Trophoblast cell (in vitro differentiated cells and primary cell): ENCODE measurements around the gene SUPV3L1.

Experiments used
- DNase-seq, 2 donors: peaks; one replicate each; pipeline ENCODE4 v3.0.0-alpha.2; 2016
- H2AFZ ChIP-seq: 2 replicates; pipeline ENCODE4 v1.6.1; 2013; ENCODE audit warnings: low read length, moderate library complexity, mild to moderate bottlenecking; ENCODE audit not compliant: insufficient read depth, poor library complexity
- H2AK5ac ChIP-seq: 2 replicates; pipeline ENCODE4 v1.6.1; 2013; ENCODE audit warnings: mild to moderate bottlenecking, low read length
- H2BK120ac ChIP-seq: 2 replicates; pipeline ENCODE4 v1.6.1; 2013; ENCODE audit warnings: low read length, mild to moderate bottlenecking, moderate library complexity; ENCODE audit not compliant: insufficient read depth, poor library complexity
- H2BK12ac ChIP-seq: 2 replicates; pipeline ENCODE4 v1.6.1; 2013; ENCODE audit warnings: mild to moderate bottlenecking, low read length, moderate library complexity
- H2BK5ac ChIP-seq: 2 replicates; pipeline ENCODE4 v1.6.1; 2013; ENCODE audit warnings: low read length, low read depth, moderate library complexity, mild to moderate bottlenecking; ENCODE audit not compliant: poor library complexity
- H3K14ac ChIP-seq: 2 replicates; pipeline ENCODE4 v1.6.1; 2013; ENCODE audit warnings: mild to moderate bottlenecking, low read length
- H3K18ac ChIP-seq: 2 replicates; pipeline ENCODE4 v1.6.1; 2013; ENCODE audit warnings: mild to moderate bottlenecking, low read length
- H3K23ac ChIP-seq: 2 replicates; pipeline ENCODE4 v1.6.1; 2013; ENCODE audit warnings: low read length
- H3K27ac ChIP-seq: 2 replicates; pipeline ENCODE4 v1.5.1; 2013; ENCODE audit warnings: low read depth, mild to moderate bottlenecking, inconsistent platforms, low read length, moderate library complexity
- H3K27me3 ChIP-seq: 2 replicates; pipeline ENCODE4 v1.6.1; 2013; ENCODE audit warnings: inconsistent platforms, mild to moderate bottlenecking, low read length, moderate library complexity; ENCODE audit not compliant: insufficient read depth
- H3K36me3 ChIP-seq, 2 experiments: 1 replicate in 1 of 2; 2 replicates in 1 of 2; pipeline ENCODE4 v1.6.1; 2013; ENCODE audit warnings: low read length in 2 of 2, mild to moderate bottlenecking in 2 of 2, moderate library complexity in 1 of 2; ENCODE audit not compliant: insufficient read depth in 2 of 2, control insufficient read depth in 1 of 2
- H3K4ac ChIP-seq: 2 replicates; pipeline ENCODE4 v1.6.1; 2013; ENCODE audit warnings: low read depth, mild to moderate bottlenecking, low read length, moderate library complexity
- H3K4me1 ChIP-seq, 2 experiments: 1 replicate in 1 of 2; 2 replicates in 1 of 2; pipeline ENCODE4 v1.6.1; 2013; ENCODE audit warnings: low read length in 2 of 2, mild to moderate bottlenecking in 2 of 2, moderate library complexity in 1 of 2; ENCODE audit not compliant: insufficient read depth in 2 of 2, control insufficient read depth in 1 of 2
- H3K4me2 ChIP-seq: 2 replicates; pipeline ENCODE4 v1.6.1; 2013; ENCODE audit warnings: inconsistent platforms, mild to moderate bottlenecking, low read length, moderate library complexity
- H3K4me3 ChIP-seq: 2 replicates; pipeline ENCODE4 v1.5.1; 2013; ENCODE audit warnings: mild to moderate bottlenecking, low read depth, low read length, inconsistent platforms
- H3K79me1 ChIP-seq: one replicate; pipeline ENCODE4 v1.6.1; 2013; ENCODE audit warnings: low read length
- H3K79me2 ChIP-seq: 2 replicates; pipeline ENCODE4 v1.6.1; 2013; ENCODE audit warnings: low read length, mild to moderate bottlenecking; ENCODE audit not compliant: control insufficient read depth, insufficient read depth, poor library complexity
- H3K9ac ChIP-seq: 2 replicates; pipeline ENCODE4 v1.6.1; 2013; ENCODE audit warnings: mild to moderate bottlenecking, low read length
- H3K9me3 ChIP-seq: 2 replicates; pipeline ENCODE4 v1.6.1; 2013; ENCODE audit warnings: low read depth, mild to moderate bottlenecking, control low read depth, inconsistent platforms, low read length; ENCODE audit not compliant: insufficient read depth
- H4K12ac ChIP-seq: 2 replicates; pipeline ENCODE4 v1.6.1; 2013; ENCODE audit warnings: low read depth, mild to moderate bottlenecking, low read length, moderate library complexity
- H4K8ac ChIP-seq: 2 replicates; pipeline ENCODE4 v1.6.1; 2013; ENCODE audit warnings: low read depth, mild to moderate bottlenecking, low read length, moderate library complexity
- H4K91ac ChIP-seq: one replicate; pipeline ENCODE4 v1.6.1; 2013; ENCODE audit warnings: low read depth, mild to moderate bottlenecking, low read length, moderate library complexity
- WGBS: extraction: QIAGEN DNeasy Blood & Tissue Kit; methylation state at CpG from one replicate; pipeline ENCODE4 v1.1.7; 2013; ENCODE audit warnings: missing lambda C conversion rate; ENCODE audit not compliant: insufficient read length, insufficient coverage; ENCODE audit errors: extremely low coverage; 5-methylcytosine and 5-hydroxymethylcytosine counted together

SUPV3L1 gene

DNA sequence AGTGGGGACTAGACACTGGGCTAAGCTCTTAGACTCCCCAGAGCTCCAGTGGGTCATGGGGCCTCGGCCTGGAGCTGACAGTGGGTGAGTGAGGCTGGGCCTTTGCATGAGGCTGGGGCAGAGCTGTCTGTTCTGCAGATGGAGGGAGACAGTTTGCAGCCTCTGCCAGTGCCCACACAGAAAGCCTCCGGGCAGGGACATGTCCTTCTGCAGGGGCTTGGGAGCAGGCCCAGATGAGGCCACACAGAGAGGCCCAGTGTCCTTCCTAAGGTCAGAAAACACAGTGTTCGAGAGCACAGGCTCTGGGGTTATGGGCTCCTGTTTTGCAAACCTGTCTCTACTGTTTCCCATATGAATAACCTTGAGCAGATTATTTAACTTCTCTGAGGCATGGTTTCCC is 73.1 kb downstream of the SUPV3L1 start:
- Histone ChIP-seq H2BK5ac (no peak overlapping the region), H4K91ac (no peak overlapping the region), H2AK5ac (no peak overlapping the region), H4K8ac (no peak overlapping the region), H2BK12ac (no peak overlapping the region), H3K23ac (no peak overlapping the region), H4K12ac (no peak overlapping the region), H3K14ac (no peak overlapping the region), H3K27ac (no peak overlapping the region), H3K9ac (no peak overlapping the region), H3K4ac (no peak overlapping the region), H2AFZ (no peak overlapping the region), H3K79me2 (no peaks in the 10 kb centered on the region), H3K4me3 (no peak overlapping the region), H2BK120ac (no peak overlapping the region), H3K18ac (no peak overlapping the region), H3K9me3 (no peaks in the 10 kb centered on the region), H3K4me2 (no peak overlapping the region), H3K4me1 (no peaks in the 10 kb centered on the region), H3K36me3 (no peaks in the 10 kb centered on the region), H3K79me1 (no peaks in the 10 kb centered on the region), H3K27me3 (no peaks in the 10 kb centered on the region)
- no CpG with 5 or more reads among the region's 3 CpGs for WGBS
- DNase-seq, result no peak

DNA sequence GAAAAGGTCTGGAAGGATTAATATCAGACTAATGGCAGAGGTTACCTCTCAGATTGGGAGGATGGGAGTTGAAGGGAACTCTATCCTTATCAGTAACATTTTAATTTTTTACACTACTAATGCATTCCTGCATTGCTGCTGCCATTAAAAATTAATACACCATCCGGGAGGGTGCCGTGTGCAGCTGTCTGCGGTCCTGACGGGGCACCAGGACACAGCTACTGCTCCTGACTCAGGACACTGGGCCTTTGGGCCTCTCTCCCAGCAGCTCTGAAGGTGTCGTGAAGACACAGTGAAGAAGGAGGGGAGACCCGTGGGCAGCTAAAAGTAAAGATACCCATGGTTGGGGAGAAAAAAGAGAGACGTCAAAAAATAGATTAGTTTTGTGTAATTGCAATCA is 74.8 kb downstream of the SUPV3L1 start:
- Histone ChIP-seq H2BK5ac (no peak overlapping the region), H2BK120ac (no peak overlapping the region), H3K18ac (no peak overlapping the region), H3K27me3 (no peaks in the 10 kb centered on the region), H3K4me2 (no peak overlapping the region), H4K12ac (no peak overlapping the region), H3K9me3 (no peaks in the 10 kb centered on the region), H3K79me2 (no peaks in the 10 kb centered on the region), H3K36me3 (no peaks in the 10 kb centered on the region), H3K27ac (no peak overlapping the region), H3K4ac (no peak overlapping the region), H2AK5ac (no peak overlapping the region), H4K8ac (no peak overlapping the region), H2AFZ (no peak overlapping the region), H2BK12ac (no peak overlapping the region), H3K14ac (no peak overlapping the region), H3K4me1 (no peaks in the 10 kb centered on the region), H3K9ac (no peak overlapping the region), H3K23ac (no peak overlapping the region), H4K91ac (no peak overlapping the region), H3K79me1 (no peaks in the 10 kb centered on the region), H3K4me3 (no peak overlapping the region)
- DNase-seq, result no peak
- no CpG with 5 or more reads among the region's 7 CpGs for WGBS
